ENCODE results near the gene TFPT.
A peak's percentile ranks its signal among the peaks of the same experiment; 100 is the strongest.
"Not testable (repeated sequence)": the region's sequence is repeated elsewhere in the genome, so short reads cannot be mapped to it uniquely, and the experiment has no call there.

TFPT gene

GRCh38 chr19:54114340-54115108, 933 bp downstream of the TFPT start:
- peak in 1 of 2 experiments; percentile 17 for DNase-seq

GRCh38 chr19:54109651-54110050, 5.8 kb downstream of the TFPT start:
- no peak for DNase-seq

DNA sequence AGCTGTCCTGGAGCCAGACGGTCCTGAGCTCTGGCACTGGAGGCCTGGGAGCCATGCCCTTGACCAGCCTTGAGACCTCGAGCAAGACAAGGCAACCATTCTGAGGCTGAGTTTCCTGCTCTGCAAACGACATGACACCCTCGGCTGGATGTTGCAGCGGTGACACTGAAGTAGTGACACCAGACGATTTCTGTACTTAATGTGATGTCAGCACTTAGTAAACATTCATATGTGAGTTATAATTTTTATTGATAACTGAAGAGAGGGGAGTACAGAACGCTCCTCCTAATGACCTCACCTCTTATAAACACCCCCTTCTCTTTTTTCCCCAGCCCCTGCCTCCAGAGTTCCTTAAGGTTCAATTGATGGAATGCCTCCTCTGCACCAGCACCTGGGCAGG, 7.0 kb downstream of the TFPT start:
- no peak for DNase-seq

DNA sequence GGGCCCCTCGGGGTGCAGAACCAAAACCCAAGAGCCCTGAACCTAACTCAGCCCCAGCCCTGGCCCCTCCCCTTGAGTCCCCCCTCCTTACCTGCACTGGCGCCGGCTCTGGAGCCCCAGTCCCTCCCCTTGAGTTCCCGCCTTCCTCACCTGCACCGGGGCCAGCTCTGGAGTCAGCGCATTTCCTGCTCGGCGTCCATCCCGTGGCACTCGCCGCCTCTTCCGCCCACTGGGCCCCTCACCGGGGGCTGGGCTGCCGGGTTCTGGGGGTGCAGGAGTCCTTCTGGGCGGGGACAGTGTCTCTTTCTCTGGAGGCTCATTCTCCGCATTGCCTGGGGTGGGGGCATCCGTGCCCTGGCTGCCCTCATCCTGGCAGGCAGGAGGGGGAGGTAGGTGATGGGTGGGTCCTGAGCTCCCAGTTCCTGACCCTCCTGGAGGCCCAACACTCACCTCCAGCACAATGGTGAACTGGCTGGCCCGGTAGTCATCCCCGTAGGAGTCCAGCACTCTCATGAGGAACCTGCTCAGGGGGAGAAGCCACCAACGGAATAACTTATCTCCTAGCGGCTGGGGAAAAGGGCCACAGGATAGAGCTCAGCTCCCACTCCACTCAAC, 7.5 kb downstream of the TFPT start:
- DNase-seq = no peak

GRCh38 chr19:54106716-54107115, 8.7 kb downstream of the TFPT start:
- DNase-seq = no peak

DNA sequence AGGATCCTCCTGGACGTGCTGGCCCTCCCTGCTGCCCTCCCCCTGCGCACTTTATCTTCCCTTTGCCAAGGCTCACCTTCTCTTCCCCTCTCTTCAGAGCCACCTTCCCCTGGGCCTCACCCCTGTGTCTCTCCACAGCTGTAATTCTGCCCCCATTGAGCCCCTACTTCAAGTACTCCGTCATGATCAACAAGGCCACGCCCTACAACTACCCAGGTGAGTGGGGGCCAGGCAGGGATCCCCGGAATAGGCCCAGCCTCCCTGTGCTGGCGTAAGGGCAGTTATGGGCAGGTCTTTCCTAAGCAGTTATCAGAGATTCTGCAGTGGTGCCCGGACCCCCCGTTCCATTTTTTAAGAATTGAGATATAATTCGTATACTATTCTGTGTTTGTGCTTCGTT, 9.7 kb downstream of the TFPT start:
- no peak for DNase-seq

- DNase-seq = no peak
Measured at GRCh38 chr19:54104998-54105715, 10.3 kb downstream of the TFPT start.

DNA sequence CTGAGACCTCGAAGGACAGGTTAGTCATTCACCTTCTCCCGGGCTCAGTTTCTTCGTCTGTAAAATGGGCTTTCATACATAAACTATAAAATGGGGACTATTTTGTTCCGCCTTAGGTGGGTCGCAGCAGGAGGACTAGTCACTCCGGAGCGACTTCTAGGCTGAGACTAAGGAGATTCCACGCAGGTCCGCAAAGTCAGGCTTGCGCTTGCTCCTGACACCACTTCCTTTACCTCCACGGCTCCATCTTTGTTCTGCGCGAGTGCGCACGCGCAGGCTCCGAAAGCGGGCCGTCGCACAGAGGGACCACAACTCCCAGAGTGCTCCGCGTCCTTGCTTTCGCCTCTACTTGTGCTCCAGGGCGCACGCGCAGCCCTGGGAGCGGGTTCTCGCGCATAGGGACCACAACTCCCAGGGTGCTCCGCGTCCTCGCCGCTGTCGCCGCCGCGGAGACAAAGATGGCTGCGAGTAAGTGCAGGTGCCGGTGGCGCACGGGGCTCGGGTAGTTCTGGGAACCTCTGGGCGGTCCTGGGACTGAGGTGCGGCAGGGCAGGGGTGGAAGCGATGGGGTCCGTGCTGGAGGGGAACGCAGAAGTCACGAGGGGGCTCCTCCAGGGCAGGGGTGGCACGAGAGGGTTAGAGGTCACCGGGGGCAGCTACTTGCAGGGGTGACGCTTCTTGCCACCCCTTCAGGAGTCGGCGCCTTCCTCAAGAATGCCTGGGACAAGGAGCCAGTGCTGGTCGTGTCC, 12.9 kb downstream of the TFPT start, which contains the start of gene NDUFA3:
Gene NDUFA3, plus strand, starts transcription at position 435 of the 749 bp plus-strand sequence. Its CDS starts 24 bp downstream, at position 459.
- peak; percentile 94 to 96 for DNase-seq

GRCh38 chr19:54100561-54100960, 14.9 kb downstream of the TFPT start, which contains the start of gene OSCAR:
Gene OSCAR (minus strand): TSS chr19:54100803. CDS start chr19:54100792, 11 bp downstream.
- no peak for DNase-seq

DNA sequence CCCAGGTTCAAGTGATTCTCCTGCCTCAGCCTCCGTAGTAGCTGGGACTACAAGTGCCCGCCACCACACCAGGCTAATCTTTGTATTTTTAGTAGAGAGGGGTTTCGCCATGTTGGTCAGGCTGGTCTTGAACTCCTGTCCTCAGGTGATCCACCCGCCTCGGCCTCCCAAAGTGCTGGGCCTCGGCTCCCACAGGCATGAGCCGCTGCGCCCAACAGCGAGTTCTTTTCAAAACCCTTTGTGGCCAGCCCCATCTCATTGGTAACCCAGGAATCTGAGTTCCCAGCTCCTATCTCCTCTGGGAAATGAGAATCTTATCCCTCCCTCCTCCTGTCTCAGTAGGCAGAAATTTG, 15.6 kb downstream of the TFPT start:
- DNase-seq = not testable (repeated sequence)

DNA sequence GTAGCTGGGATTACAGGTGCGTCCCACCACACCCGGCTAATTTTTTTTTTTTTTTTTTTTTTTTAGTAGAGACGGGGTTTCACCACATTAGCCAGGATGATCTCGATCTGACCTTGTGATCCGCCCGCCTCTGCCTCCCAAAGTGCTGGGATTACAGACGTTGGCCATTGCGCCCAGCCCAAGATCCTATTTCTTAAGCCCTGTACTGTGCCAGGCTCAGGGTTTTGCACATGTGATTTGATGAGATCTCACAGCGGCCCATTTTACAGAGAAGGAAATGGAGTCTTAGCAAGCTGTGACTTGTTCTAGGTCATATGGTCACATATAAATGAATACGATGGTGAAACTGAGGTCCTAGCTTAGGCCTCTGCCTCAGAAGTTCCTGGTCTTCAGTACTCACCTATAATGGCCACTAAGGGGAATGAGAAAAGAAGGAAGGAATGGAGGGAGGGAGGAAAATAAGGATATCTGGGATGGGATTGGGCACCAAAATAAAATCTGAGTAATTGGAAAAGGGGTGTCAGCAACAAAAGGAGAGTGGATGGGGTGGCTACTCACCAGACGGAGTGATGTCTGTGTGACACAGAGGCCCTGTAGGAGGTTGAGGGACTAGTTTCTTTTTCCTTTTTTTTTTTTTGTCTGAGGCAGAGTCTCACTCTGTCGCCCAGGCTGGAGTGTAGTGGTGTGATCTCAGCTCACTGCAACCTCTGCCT, 16.1 kb downstream of the TFPT start:
- no peak for DNase-seq

DNA sequence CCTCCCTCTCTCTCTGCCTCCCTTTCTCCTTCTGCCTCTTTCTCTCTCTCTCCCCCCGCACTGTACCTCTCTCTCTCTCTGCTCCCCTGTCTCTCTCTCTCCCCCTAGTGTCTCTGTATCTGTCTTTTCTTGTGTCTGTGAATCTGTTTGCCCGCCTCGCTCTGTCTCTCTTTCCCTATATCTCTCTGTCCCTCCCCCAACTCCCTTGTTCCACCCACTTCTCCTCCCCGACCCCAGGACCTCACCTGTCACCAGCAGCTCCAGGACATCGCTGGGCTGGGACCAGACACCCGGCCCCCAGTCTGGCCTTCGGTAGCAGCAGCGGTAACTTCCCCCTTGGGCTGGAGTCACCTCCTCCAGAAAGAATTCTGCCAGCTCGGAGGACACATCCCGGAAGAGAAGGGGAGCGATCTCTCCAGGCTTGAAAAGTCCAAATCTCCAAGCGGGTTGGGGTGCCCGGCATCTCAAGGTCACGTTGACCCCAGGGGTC, 18.8 kb downstream of the TFPT start:
- DNase-seq = no peak

DNA sequence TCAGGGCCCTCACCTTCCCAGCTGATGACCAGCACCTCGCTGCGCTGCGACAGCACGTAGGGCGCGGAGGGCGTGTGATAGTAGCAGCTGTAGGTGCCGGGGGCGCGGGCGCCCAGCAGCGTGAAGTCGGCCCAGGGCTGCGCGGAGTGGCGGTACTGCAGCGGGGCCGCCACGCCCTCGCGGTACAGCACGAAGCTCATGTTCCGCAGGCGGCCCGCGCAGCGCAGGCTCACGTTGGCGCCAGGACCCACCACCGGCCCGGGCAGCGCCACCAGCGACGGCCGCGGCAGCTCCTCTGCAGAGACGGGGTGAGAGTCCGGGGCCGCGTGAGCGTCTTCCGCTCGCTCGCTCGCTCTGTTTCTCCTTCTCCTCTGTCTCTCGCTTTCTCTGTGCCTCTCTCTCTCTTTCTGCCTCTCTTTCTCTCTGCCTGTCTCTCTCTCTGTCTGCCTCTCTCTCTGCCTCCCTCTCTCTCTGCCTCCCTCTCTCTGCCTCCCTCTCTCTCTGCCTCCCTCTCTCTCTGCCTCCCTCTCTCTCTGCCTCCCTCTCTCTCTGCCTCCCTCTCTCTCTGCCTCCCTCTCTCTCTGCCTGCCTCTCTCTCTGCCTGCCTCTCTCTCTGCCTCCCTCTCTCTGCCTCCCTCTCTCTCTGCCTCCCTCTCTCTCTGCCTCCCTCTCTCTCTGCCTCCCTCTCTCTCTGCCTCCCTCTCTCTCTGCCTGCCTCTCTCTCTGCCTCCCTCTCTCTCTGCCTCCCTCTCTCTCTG, 19.4 kb downstream of the TFPT start:
- DNase-seq = peak; percentile 32 to 45

DNA sequence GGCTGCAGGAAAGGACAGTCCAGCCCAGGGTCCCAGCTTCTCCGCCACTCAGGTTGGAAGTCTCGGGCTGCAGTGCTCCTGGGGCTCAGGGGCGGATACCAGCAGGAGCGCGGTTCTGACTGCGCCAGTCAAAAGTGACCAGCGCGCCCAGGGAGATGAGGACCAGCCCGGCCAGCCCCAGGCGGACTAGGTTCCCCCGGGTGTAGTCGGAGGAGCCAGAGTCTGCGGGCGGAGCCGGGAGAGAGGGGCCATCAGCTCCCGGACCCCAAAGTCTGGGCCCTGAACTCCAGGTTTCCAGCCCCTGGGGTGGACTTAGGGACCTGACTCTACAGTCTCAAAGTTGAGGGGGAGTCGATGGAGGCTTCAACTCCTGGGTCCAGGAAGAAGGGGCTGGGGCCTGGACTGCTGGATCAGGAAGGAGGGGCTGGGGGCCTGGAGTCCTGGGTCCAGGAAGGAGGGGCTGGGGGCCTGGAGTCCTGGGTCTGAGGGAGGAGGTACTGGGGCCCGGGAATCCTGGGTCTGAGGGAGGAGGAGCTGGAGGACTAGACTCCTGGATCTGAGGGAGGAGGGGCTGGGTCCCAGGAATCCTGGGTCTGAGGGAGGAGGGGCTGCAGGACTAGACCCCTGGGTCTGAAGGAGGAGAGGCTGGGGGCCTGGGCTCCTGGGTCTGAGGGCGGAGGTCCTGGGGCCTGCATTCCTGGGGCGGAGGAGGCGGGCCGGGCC, 20.2 kb downstream of the TFPT start:
- DNase-seq = no peak

DNA sequence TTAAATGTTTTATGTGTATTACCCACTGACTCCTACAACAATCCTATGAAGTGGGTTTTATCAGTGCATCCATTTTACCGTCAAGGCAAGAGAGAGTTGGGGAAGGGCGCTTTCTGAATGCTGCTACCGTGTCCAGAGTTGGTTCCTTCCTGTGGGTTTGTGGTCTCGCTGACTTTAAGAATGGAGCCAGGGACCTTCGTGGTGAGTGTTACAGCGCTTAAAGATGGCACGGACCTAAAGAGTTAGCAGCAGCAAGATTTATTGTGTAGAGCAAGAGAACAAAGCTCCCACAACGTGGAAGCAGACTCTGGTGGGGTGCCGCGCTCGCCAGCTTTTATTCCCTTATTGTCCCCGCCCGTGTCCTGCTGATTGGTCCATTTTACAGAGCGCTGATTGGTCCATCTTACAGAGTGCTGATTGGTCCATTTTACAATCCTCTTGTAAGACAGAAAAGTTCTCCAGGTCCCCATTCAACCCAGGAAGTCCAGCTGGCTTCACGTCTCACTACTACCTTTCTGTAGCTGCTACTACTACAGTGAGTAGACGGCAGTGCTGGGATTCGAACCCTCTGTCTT, 20.9 kb downstream of the TFPT start:
- no peak for DNase-seq

DNA sequence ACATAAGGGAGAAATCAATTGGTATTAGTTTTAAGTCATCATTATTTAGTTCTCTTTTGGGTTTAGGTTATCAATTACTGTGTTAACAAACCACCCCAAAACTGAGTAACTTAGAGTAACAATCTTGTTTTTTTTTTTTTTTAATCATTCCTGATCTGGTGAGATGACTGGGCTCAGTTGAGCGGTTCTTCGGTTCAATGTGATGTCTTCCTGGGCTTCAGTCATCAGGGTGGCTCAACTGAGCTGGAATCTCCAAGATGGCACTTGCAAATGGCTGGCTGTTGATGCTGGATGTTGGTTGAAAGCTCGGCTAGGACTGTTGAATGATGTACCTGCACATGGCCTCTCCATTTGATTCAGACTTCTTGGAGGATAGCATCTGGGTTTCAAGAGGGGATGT, 31.0 kb downstream of the TFPT start:
- no peak for DNase-seq

- no peak for DNase-seq
Measured at GRCh38 chr19:54081032-54081431, 34.4 kb downstream of the TFPT start, which contains the start of gene TARM1. Gene TARM1 (minus strand): TSS chr19:54081365. CDS start chr19:54081340, 25 bp downstream.

GRCh38 chr19:54077334-54077733, 38.1 kb downstream of the TFPT start:
- no peak for DNase-seq

DNA sequence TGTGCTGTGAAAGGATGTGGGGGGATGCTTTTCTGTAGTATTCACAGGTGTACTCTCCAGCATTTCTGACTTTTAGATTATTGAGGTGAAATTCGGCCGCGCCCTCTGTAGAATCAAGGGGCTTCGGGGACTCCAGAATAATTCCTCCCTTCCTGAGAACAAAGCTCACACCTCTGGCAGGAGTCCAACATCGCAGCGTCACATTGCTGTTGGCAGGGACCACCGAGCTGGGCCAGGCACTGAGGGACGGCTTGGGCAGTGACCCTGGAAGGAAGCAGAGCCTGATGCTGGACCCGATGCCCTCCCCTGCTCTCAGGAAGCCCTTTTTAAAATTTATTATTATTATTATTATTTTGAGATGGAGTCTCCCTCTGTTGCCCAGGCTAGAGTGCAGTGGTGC, 40.6 kb downstream of the TFPT start:
- no peak for DNase-seq

GRCh38 chr19:54073829-54074228, 41.6 kb downstream of the TFPT start:
- DNase-seq = no peak
